NCI-H524 (cell line): Measurements from ENCODE around the gene MFSD8.
"Not testable (repeated sequence)": the region's sequence is repeated elsewhere in the genome, so short reads cannot be mapped to it uniquely, and the experiment has no call there.

Source experiments
- DNase-seq, 2 experiments: peaks; one replicate each; lab custom pipeline; 2025; lab: John Stamatoyannopoulos, UW

The MFSD8 gene

DNA sequence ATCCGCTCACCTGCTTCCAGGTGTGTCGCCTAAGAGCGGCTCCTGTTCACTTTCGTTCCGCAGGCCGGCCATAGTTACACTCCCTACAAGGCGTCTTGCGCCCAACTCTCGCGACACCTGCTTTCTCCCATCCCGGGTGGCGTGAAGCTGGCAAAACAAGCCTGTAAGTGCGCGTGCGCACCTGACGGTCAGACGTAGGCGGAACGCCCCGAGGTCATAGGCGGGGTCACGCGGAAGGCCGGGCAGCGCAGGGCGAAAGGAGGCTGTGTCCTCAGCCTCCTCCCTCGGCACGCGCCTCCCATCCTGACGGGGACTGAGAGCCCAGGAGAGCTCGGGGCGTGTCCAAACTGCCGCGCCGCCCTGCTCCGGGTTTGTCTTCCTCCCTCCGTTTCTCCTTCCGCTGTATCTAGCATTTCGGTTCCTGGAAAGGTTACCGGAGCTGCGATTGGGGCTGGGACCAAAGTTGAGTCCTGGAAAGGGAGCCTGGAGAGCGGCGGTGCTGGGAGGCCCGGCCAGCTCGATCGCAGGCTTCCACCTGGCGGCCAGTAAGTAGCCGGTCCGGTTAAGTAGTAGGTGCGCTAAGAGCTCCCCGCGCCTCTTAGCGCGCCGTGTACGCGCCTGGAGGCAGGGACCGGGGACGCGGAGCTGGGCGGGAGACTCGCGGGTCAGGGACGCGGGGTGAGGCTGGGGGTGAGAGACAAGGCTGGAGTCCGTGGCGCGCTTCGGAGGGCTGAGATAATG is at the start of gene MFSD8, which contains the start of gene ABHD18:
MFSD8 (minus strand) TSS at position 112 of the 741 bp plus-strand sequence; CDS start at position 72, 40 bp downstream.
ABHD18 (plus strand) TSS at position 345 of the 741 bp plus-strand sequence. CDS start 17,550 bp downstream, outside the sequence.
- DNase-seq = peak; percentile 87 to 91

DNA sequence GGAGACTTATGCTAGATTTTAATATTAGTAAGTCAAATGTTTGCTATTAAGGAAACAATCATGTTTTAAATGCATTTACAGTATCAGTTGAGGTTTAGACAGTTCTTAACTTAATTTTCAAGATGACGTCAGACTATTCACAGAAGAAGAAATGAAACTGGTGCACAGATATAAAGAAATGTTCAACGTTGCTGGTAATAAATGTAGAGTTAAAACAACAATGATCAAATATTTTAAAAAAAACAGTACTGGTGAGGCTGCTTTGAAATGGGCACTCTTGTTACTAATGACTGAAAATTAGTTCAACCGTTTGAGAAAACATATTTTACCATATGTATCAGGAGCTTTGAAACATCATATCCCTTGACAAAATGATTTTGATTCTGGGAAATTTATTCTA is 44.5 kb upstream of the MFSD8 start:
- no peak for DNase-seq

- no peak for DNase-seq
Measured at GRCh38 chr4:128006592-128006991, 41.6 kb upstream of the MFSD8 start.

DNA sequence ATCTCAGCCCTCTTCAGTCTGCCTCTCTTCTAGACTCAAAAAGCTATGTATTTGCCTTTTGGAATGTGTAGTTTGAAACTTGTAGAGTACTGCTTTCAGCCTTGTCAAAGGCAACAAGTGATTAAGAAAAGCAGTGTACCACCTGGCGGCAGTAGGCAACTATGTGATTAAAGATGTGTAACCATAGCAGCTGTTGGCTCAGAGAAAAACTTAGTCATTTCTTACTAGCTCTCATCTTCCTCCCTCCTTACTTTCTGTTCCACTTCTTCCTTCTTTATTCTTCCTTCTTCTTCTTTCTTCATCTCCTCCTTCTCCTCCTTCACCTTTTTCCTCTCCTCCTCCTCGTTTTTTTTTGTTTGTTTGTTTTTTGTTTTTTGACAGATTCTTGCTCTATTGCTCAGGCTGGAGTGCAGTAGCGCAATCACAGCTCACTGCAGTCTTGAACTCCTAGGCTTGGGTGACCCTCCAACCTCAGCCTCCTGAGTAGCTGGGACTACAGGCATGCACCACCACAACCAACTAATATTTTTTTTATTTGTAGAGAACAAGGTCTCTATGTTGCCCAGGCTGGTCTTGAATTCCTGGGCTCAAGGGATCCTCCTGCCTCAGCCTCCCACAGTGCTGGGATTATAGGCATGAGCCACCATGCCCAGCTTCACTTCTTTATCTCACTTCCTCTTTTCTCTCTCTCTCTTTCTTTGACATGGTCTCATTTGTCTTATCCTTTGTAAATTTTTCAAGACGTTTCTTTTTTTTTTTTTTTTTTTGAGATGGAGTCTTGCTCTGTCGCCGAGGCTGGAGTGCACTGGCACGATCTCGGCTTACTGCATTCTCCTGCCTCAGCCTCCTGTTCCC is 32.8 kb upstream of the MFSD8 start:
- DNase-seq = peak in 1 of 2 experiments; percentile 10

- not testable (repeated sequence) for DNase-seq
Measured at GRCh38 chr4:127996521-127996920, 31.5 kb upstream of the MFSD8 start.

- DNase-seq = no peak
Measured at GRCh38 chr4:127995776-127996175, 30.8 kb upstream of the MFSD8 start.

GRCh38 chr4:127993151-127993550 is 28.2 kb upstream of the MFSD8 start:
- no peak for DNase-seq

DNA sequence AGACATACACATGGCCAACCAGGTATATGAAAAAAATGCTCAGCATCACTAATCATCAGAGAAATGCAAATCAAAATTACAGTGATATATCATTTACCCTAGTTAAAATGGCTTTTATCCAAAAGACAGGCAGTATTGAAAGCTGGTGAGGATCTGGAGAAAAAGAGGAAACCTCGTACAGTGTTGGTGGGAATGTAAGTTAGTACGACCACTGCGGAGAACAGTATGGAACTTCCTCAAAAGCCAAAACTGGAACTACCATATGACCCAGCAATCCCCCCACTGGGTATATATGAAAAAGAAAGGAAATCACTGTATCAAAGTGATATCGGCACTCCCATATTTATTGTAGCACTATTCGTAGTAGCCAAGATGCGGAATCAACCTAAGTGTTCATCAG is 23.7 kb upstream of the MFSD8 start:
- DNase-seq = no peak

- DNase-seq = peak in 1 of 2 experiments; percentile 0
Measured at GRCh38 chr4:127985989-127986388, 21.0 kb upstream of the MFSD8 start.

DNA sequence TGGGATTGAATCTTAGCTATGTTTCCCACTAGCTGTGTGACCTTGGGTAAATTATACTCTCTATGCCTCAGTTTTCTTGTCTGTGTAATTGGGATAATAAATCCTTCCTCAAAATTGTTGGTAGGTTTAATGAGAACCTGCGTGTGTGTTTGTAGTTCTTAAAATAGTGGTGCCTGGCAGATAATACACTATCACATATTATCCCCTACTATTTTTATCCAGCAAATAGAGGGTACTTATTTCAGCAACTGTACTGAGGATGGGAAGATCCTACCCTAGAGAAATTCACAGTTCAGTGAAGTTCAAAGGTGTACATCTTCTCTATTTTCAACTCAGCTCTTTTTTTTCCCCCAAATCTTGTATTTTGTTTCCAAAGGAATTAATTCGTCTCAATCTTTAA is 17.5 kb upstream of the MFSD8 start:
- no peak for DNase-seq

- DNase-seq = no peak
Measured at GRCh38 chr4:127978930-127979329, 14.0 kb upstream of the MFSD8 start.

DNA sequence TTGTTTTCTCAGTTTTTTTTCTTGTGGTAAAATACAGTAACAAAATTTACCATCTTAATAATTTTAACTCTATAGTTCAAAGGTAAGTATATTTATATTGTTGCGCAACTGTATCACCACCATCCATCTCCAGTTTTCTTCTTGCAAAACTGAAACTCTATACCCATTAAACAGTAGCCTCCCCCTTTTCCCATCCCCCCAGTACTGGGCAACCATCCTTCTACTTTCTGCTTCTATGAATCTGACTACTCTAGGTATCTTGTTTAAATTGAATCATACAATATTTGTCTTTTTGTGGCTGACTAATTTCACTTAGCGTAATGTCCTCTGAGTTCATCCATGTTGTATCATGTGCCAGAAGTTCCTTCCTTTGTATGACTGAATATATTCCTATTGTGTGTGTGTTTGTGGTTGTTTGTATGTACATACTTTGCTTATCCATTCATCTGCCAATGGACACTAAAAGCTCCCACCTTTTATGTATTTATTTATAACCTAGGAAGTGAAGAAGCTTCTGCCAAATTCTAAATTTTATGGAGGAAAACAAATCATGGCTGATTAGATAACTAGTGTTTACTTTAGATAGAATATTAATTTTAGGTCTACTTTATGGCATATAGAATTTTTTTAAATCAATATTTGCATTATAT is 10.3 kb upstream of the MFSD8 start:
- no peak for DNase-seq

DNA sequence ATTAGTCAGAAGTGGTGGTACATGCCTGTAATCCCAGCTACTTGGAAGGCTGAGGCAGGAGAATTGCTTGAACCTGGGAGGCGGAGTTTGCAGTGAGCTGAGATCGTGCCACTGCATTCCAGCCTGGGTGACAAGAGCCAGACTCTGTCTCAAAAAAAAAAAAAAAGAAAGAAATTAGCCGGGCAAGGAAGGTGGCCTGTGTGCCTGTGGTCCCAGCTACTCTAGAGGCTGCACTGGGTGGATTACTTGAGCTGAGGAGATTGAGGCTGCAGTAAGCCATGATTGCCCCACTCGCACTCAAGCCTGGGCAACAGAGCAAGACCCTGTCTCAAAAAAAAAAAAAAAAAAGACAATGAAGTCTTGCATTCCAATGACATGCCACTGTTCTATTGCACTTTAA is 6.0 kb upstream of the MFSD8 start:
- DNase-seq = not testable (repeated sequence)

DNA sequence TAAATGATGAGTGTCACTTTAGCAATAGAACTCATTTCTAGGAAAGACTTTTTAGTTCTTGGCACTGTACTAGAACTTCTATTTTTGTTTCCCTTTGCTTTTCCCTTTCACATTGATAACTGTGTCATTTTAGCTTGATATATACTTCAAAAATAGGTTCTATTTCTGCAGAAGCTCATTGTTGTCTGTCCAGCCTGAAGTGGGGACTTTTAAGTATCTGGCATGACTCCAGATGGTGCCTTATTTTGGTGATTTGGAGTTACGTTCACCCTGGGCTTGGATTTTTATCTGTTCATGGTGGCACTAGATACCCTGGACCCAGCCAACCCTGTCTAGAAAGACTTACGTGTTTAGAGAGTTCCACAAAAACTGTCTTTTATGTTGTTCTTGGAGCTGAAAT is 3.6 kb upstream of the MFSD8 start:
- no peak for DNase-seq

DNA sequence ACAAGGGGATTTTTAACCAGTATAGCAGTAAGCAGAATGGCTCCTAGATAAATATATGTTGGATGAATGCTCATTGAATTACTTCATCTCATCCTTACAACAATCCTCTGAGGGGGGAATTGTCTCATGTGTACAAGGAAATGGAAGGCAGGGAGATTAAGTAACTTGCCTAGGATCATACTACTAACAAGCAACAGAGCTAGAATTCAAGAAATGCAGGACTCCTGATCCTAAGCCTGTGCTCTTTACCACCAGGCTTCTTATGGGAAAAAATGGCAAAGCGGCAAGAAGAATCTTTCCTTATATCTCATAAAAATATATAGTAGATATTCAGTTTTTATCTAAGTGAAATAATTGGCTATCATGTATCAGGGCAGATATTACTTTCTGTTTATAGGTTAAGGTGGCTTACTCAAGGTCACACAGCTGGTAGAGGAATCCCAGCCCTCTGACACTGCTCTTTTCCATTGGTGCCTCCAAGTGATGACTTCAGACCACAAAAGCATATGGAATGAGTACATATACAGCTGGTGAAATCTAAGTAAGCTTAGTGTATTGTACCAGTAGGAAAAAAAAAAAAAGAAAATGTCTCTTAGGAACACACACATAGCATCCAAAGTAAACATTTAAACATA is 2.3 kb upstream of the MFSD8 start:
- DNase-seq = peak in 1 of 2 experiments; percentile 0

DNA sequence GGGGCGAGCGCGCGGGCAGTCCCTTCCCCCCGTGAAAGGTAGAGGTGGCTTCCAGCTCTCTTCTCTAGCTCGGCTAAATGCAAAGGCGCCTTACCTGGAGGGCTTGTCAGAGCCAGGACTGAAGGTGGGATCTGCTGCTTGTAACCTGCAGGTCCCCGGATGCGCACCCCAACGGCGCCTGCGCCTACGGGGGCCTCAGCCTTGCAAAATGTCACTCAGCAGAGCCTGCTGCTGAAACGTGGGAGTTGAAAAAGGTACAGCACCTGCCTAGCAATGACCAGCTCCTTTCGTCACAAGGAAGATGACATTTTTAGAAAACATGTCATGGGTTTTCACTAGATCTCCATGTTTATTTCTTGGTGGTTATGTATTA is 816 bp upstream of the MFSD8 start:
- peak in 1 of 2 experiments; percentile 29 for DNase-seq

DNA sequence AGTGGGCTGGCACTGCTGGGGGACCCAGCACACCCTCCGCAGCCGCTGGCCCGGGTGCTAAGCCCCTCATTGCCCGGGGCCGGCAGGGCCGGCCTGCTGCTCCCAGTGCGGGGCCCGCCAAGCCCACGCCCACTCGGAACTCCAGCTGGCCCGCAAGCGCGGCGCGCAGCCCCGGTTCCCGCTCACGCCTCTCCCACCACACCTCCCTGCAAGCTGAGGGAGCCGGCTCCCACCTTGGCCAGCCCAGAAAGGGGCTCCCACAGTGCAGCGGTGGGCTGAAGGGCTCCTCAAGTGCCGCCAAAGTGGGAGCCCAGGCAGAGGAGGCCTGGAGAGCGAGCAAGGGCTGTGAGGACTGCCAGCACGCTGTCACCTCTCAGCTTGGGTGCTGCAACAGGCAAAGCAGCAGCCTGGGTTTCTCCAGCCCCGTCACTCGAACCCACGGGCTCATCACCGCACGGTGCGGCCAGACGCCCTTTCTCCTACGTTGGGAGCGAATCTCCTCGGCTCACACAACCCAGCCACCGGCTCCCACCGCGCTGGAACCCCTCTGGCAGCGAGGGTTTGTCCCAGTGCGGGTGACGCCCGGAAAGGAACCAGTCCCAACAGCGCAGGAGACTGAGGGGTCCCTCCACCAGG is 429 bp downstream of the MFSD8 start:
- not testable (repeated sequence) for DNase-seq

DNA sequence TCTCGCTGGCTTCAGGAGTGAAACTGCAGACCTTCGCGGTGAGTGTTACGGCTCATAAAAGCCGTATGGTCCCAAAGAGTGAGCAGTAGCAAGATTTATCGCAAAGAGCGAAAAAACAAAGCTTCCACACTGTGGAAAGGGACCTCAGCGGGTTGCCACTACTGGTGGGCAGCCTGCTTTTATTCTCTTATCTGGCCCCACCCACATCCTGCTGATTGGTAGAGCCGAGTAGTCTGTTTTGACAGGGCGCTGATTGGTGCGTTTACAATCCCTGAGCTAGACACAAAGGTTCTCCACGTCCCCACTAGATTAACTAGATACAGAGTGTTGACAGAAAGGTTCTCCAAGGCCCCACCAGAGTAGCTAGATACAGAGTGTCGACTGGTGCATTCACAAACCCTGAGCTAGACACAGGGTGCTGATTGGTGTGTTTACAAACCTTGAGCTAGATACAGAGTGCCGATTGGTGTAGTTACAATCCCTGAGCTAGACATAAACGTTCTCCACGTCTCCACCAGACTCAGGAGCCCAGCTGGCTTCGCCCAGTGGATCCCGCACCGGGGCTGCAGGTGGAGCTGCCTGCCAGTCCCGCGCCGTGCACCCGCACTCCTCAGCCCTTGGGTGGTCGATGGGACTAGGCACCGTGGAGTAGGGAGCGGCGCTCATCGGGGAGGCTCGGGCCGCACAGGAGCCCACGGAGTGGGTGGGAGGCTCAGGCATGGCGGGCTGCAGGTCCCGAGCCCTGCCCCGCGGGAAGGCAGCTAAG is 1.2 kb downstream of the MFSD8 start:
- not testable (repeated sequence) for DNase-seq

GRCh38 chr4:127959794-127960193 is 5.2 kb downstream of the MFSD8 start:
- DNase-seq = no peak

- DNase-seq = no peak
Measured at GRCh38 chr4:127957105-127957504, 7.9 kb downstream of the MFSD8 start.

GRCh38 chr4:127936974-127937373 is 28.0 kb downstream of the MFSD8 start:
- no peak for DNase-seq
